ENCODE measurements around the gene ZNF112. TPM values are rescaled to one million over a fixed set of nuclear protein-coding genes. Genes with fewer than 3 reads are reported as not detected.

Gene ZNF112
- total RNA-seq, 1 experiment from 2014 or later = 3.3 TPM

DNA sequence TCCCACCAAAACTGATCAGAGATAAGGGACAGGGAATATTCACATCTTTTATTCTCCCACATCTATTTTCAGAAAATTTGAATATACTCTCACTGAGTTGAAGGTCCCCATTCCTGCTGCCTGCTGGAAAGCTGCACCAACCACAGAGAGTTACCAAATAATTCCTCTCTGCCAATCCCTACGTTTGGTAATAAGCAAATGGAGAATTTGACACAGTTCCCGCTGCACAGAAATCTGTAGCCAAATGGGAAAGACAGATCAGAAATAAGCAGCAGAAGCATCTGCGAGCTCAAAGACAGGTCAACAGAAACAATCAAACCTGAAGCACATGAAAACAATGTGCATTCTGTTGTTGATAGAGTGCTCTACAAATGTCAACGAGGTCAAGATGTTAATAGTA, 9.9 kb downstream of the ZNF112 start:
- no peak for DNase-seq
- Histone ChIP-seq H3K18ac (ENCODE audit: insufficient read length, low read depth, low read length) (no peak overlapping the region), H3K27me3 (ENCODE audit: insufficient read depth, low read length) (no peaks in the 10 kb centered on the region), H4K20me1 (ENCODE audit: control insufficient read depth, insufficient read depth, insufficient read length) (no peaks in the 10 kb centered on the region), H3K9me3 (ENCODE audit: control insufficient read depth, low read depth, low read length) (no peaks in the 10 kb centered on the region), H3K9ac (ENCODE audit: extremely low read depth, insufficient read length, low read length) (no peak overlapping the region), H3K23me2 (ENCODE audit: insufficient read length, low read depth, low read length, poor library complexity, severe bottlenecking) (no peaks in the 10 kb centered on the region), H4K8ac (replicated peaks; ENCODE audit: insufficient read length, low read depth, low read length) (no peak overlapping the region), H2BK120ac (ENCODE audit: low read depth, low read length, poor library complexity, severe bottlenecking) (no peak overlapping the region), H3K79me1 (ENCODE audit: insufficient read depth, low read depth, low read length, poor library complexity, severe bottlenecking) (no peaks in the 10 kb centered on the region), H2BK20ac (ENCODE audit: low read depth, low read length, poor library complexity, severe bottlenecking) (no peak overlapping the region), H2BK5ac (ENCODE audit: insufficient read length, low read length) (no peak overlapping the region), H3K56ac (ENCODE audit: insufficient read length, low read depth, low read length) (no peak overlapping the region), H3T11ph (ENCODE audit: low read length) (no peak overlapping the region), H3K4me2 (ENCODE audit: insufficient read depth, insufficient read length, low read length) (no peak overlapping the region), H3K27ac (ENCODE audit: insufficient read length, low read depth, low read length) (no peak overlapping the region), H4K5ac (ENCODE audit: insufficient read length, low read depth, low read length) (no peak overlapping the region), H4K91ac (ENCODE audit: insufficient read length, low read depth, low read length) (no peak overlapping the region), H2BK12ac (ENCODE audit: insufficient read length, low read depth, low read length) (no peak overlapping the region), H3K23ac (ENCODE audit: insufficient read length, low read depth, low read length) (no peak overlapping the region), H2AK5ac (ENCODE audit: insufficient read length, low read length) (no peak overlapping the region), H2AFZ (ENCODE audit: low read length) (no peak overlapping the region), H2BK15ac (ENCODE audit: low read depth, low read length) (no peak overlapping the region), H3K4ac (ENCODE audit: low read depth, low read length) (no peak overlapping the region), H3K4me1 (ENCODE audit: insufficient read depth, low read length) (no peaks in the 10 kb centered on the region), H3K79me2 (ENCODE audit: insufficient read depth, low read length) (no peaks in the 10 kb centered on the region), H3K14ac (ENCODE audit: insufficient read depth, low read length) (no peak overlapping the region)
- H3K27ac Mint-ChIP-seq = no peak overlapping the region
- no peaks in the 10 kb centered on the region for H3K4me1 Mint-ChIP-seq
- H3K4me3 Mint-ChIP-seq = no peak overlapping the region
- TF ChIP-seq CTCF (conservative IDR thresholded peaks at IDR 0.05) = no peak
- peaks cover 4 to 18% (median 11%) of the 10 kb centered on the region in 3 experiments for H3K36me3 Mint-ChIP-seq (ENCODE audit: insufficient read depth in 1 of 3, low read depth in 3 of 3)
- H3K9me3 Mint-ChIP-seq = peaks cover 54 to 87% of the 10 kb centered on the region in 2 experiments
- H3K27me3 Mint-ChIP-seq (ENCODE audit: low read depth) = no peaks in the 10 kb centered on the region
- WGBS (ENCODE audit: extremely low coverage, insufficient read length, low lambda C conversion rate) = no CpG with 5 or more reads among the region's 4 CpGs
